Panc1 (cell line): ENCODE results near the gene PJA1. TPM values are rescaled to one million over a fixed set of nuclear protein-coding genes. Genes with fewer than 3 reads are reported as not detected.

ENCODE experiments used
- ATAC-seq: fragments of 200-7000 bp; cut with Tn5 transposase; 2 replicates; pipeline ENCODE4 v1.9.1; 2020; ENCODE audit warnings: mild to moderate bottlenecking, moderate library complexity
- BruUV-seq: library from RNA; stranded (reverse); fragments of 400-500 nt; replicated peaks from 2 replicates; lab custom pipeline; 2021; lab: Mats Ljungman, UMichigan
- CTCF ChIA-PET: fragments of 300-600 bp; sonication (Branson Sonifier 250); formaldehyde crosslinking; loops from one replicate; lab custom pipeline; 2022; ENCODE audit warnings: antibody characterized with exemption; lab: Charles Lee
- POLR2A ChIA-PET: fragments of 300-600 bp; sonication (Branson Sonifier 250); formaldehyde crosslinking; loops from one replicate; lab custom pipeline; 2022; ENCODE audit warnings: antibody characterized with exemption; lab: Charles Lee
- DNase-seq: peaks from one replicate; pipeline ENCODE4 v3.0.0-alpha.2; 2010; ENCODE audit warnings: low read depth, low spot score
- H3K27ac ChIP-seq: 2 replicates; pipeline ENCODE4 v1.5.1; 2011; ENCODE audit warnings: mild to moderate bottlenecking, low read length, inconsistent platforms
- H3K27me3 ChIP-seq: fragments of 200-500 bp; sonication (Bioruptor generic); 2 replicates; pipeline ENCODE4 v1.6.0; 2014; ENCODE audit warnings: low read length, inconsistent platforms; ENCODE audit not compliant: control insufficient read depth, insufficient read depth
- H3K36me3 ChIP-seq: fragments of 200-500 bp; sonication (Bioruptor generic); 2 replicates; pipeline ENCODE4 v1.5.1; 2014; ENCODE audit warnings: inconsistent platforms, mild to moderate bottlenecking, low read length, moderate library complexity; ENCODE audit not compliant: control insufficient read depth, insufficient read depth
- H3K4me1 ChIP-seq: 2 replicates; pipeline ENCODE4 v1.5.1; 2011; ENCODE audit warnings: inconsistent platforms, mild to moderate bottlenecking, low read length, moderate library complexity; ENCODE audit not compliant: control insufficient read depth, insufficient read depth
- H3K4me3 ChIP-seq, 2 experiments: 2 replicates each; pipeline ENCODE4 v1.5.1; 2011 to 2012; ENCODE audit warnings: low read depth in 2 of 2, low read length in 2 of 2, mild to moderate bottlenecking in 2 of 2, inconsistent platforms in 1 of 2, moderate library complexity in 1 of 2
- H3K9me3 ChIP-seq: fragments of 200-500 bp; sonication (Bioruptor generic); 2 replicates; pipeline ENCODE4 v1.5.1; 2014; ENCODE audit warnings: low read depth, mild to moderate bottlenecking, inconsistent platforms, low read length, moderate library complexity; ENCODE audit not compliant: control insufficient read depth, insufficient read depth
- POLR2AphosphoS5 ChIP-seq: IDR thresholded peaks from 2 replicates; pipeline ENCODE4 v1.6.1; 2012; ENCODE audit warnings: mild to moderate bottlenecking, low read depth, low read length, moderate library complexity
- SIN3A ChIP-seq: IDR thresholded peaks from 2 replicates; pipeline ENCODE4 v1.6.1; 2012; ENCODE audit warnings: low read depth, mild to moderate bottlenecking, low read length, moderate library complexity, borderline replicate concordance; ENCODE audit not compliant: insufficient read depth
- TCF7L2 ChIP-seq: IDR thresholded peaks from 2 replicates; pipeline ENCODE4 v1.6.1; 2011; ENCODE audit warnings: mild to moderate bottlenecking, low read depth, low read length, inconsistent platforms
- in situ Hi-C: cut with HindIII; loops from 2 replicates; pipeline ENCODE4 v1.10.0; 2016; ENCODE audit warnings: low sequenced_read_pairs, low pct_unique_long_range_greater_than_20kb
- intact Hi-C: fragments of 100-400 bp; cut with micrococcal nuclease; formaldehyde crosslinking; loops from one replicate; pipeline ENCODE4 v1.10.0; 2022; ENCODE audit not compliant: unreplicated experiment
- total RNA-seq: library from RNA; stranded (reverse); gene quantifications from one replicate; pipeline ENCODE4 v1.2.1, GENCODE V29; 2021; ENCODE audit not compliant: unreplicated experiment
- TF ChIP-seq, protein P1 (sequence below): fragments of 450-650 bp; IDR thresholded peaks from 2 replicates; pipeline ENCODE4 v1.5.1; 2017; ENCODE audit warnings: mild to moderate bottlenecking
- TF ChIP-seq, protein P2 (sequence below), 2 experiments: IDR thresholded peaks; 2 replicates each; pipeline ENCODE4 v1.6.1; 2011 to 2012; ENCODE audit warnings: low read depth in 2 of 2, control low read depth in 1 of 2, low read length in 1 of 2, mild to moderate bottlenecking in 1 of 2, moderate library complexity in 1 of 2; ENCODE audit not compliant: insufficient read depth in 1 of 2

The PJA1 gene
- total RNA-seq, 1 experiment from 2014 or later, result 11.8 TPM

DNA sequence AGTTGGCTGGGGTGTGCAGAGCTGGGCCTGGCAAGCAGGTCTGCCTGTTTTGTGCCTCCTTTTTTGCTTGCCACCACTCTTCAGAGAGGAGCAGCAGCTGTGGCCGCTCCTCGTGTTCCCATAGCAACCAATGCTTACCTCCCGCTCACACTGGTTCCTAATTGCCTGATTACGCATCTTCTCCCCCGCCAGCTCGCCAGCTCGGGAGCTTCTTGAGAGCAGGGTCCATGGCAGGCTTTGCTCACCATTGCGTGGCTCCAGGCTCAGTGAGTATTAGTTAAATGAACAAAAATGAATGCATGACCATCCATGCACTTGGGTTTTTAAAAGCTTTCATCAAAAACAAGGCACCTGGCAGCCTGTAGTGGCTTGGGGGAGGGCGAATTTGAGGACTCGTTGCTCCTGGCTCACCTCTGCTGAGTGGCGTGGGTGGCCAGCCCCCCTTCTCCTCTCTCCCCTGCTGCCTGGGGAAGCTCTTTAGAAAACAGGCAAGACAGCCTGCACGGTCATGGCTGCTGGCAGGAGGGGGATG, 14.2 kb upstream of the PJA1 start:
- DNase-seq (no peak), ATAC-seq (no peak)
- BruUV-seq, result no TSS peak
- Histone ChIP-seq H3K9me3 (no peaks in the 10 kb centered on the region), H3K4me3 (no peak overlapping the region), H3K4me1 (no peaks in the 10 kb centered on the region), H3K27ac (no peak overlapping the region), H3K27me3 (no peaks in the 10 kb centered on the region), H3K36me3 (no peaks in the 10 kb centered on the region)
- ChIA-PET CTCF (no interaction called here), POLR2A (interaction anchor here (0.6 kb wide), 1 partner anchor 104 kb away, joined by 4 read pairs; no protein-coding TSS in a partner anchor)
- intact Hi-C loops, result no loop called here
- TF ChIP-seq TCF7L2 (no peak), POLR2AphosphoS5 (no peak), SIN3A (no peak)
- TF ChIP-seq, protein P1, sequence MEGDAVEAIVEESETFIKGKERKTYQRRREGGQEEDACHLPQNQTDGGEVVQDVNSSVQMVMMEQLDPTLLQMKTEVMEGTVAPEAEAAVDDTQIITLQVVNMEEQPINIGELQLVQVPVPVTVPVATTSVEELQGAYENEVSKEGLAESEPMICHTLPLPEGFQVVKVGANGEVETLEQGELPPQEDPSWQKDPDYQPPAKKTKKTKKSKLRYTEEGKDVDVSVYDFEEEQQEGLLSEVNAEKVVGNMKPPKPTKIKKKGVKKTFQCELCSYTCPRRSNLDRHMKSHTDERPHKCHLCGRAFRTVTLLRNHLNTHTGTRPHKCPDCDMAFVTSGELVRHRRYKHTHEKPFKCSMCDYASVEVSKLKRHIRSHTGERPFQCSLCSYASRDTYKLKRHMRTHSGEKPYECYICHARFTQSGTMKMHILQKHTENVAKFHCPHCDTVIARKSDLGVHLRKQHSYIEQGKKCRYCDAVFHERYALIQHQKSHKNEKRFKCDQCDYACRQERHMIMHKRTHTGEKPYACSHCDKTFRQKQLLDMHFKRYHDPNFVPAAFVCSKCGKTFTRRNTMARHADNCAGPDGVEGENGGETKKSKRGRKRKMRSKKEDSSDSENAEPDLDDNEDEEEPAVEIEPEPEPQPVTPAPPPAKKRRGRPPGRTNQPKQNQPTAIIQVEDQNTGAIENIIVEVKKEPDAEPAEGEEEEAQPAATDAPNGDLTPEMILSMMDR, result no peak
- TF ChIP-seq, protein P2, sequence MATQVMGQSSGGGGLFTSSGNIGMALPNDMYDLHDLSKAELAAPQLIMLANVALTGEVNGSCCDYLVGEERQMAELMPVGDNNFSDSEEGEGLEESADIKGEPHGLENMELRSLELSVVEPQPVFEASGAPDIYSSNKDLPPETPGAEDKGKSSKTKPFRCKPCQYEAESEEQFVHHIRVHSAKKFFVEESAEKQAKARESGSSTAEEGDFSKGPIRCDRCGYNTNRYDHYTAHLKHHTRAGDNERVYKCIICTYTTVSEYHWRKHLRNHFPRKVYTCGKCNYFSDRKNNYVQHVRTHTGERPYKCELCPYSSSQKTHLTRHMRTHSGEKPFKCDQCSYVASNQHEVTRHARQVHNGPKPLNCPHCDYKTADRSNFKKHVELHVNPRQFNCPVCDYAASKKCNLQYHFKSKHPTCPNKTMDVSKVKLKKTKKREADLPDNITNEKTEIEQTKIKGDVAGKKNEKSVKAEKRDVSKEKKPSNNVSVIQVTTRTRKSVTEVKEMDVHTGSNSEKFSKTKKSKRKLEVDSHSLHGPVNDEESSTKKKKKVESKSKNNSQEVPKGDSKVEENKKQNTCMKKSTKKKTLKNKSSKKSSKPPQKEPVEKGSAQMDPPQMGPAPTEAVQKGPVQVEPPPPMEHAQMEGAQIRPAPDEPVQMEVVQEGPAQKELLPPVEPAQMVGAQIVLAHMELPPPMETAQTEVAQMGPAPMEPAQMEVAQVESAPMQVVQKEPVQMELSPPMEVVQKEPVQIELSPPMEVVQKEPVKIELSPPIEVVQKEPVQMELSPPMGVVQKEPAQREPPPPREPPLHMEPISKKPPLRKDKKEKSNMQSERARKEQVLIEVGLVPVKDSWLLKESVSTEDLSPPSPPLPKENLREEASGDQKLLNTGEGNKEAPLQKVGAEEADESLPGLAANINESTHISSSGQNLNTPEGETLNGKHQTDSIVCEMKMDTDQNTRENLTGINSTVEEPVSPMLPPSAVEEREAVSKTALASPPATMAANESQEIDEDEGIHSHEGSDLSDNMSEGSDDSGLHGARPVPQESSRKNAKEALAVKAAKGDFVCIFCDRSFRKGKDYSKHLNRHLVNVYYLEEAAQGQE (IDR thresholded peaks at IDR 0.05; ENCODE audit: insufficient read depth in 1 of 2, low read depth in 2 of 2, low read length in 1 of 2), result no peak
- in situ Hi-C loops, result no loop called here

DNA sequence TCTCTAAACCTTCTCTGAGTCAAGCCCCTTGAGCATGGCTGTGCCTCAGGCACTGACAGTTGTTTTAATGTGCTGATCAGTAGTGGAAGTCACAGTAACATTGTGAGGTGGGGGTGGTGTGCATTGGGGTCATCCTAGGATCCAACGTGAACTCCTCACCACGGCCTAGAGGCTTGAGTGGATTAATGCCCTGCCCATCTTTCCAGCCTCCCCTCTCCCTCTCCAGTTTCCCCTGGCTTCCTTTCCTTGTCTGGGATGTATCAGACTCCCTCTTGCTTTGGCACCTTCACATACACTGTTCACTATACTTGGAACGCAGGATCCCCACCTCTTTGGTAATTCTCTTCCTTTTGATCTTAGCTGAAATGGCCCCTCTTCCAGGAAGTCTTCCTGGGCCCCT, 13.3 kb upstream of the PJA1 start:
- no peak overlapping the region for H3K27ac ChIP-seq
- BruUV-seq, result no TSS peak
- intact Hi-C loops (no loop called here), in situ Hi-C loops (no loop called here)
- no peaks in the 10 kb centered on the region for H3K36me3 ChIP-seq
- no peak overlapping the region for H3K4me3 ChIP-seq
- POLR2A ChIA-PET, result no interaction called here
- no peak for DNase-seq
- CTCF ChIA-PET, result no interaction called here
- no peaks in the 10 kb centered on the region for H3K27me3 ChIP-seq
- H3K9me3 ChIP-seq, result no peaks in the 10 kb centered on the region
- H3K4me1 ChIP-seq, result no peaks in the 10 kb centered on the region
- ATAC-seq, result no peak
- TF ChIP-seq, protein P2 (IDR thresholded peaks at IDR 0.05; ENCODE audit: insufficient read depth in 1 of 2, low read depth in 2 of 2, low read length in 1 of 2), result no peak
- TF ChIP-seq TCF7L2 (no peak), SIN3A (no peak), POLR2AphosphoS5 (no peak)
- TF ChIP-seq, protein P1, result no peak
